Stimulated activated naive CD8-positive, alpha-beta T cell treated with anti-CD3 and anti-CD28 coated beads, Interleukin-15, amount 100 ng/mL, for 72 hours (primary cell): ENCODE results near the gene RAPGEF3.

Source experiments
- ATAC-seq: fragments of 150-1000 bp; cut with Tn5 transposase; 2 replicates; pipeline ENCODE4 v1.10.0; 2021; ENCODE audit warnings: mild to moderate bottlenecking, moderate library complexity
- DNase-seq, 2 donors: peaks; one replicate each; pipeline ENCODE4 v3.0.0; 2021 to 2022
- H3K27ac Mint-ChIP-seq, 2 donors: one replicate each; pipeline ENCODE4 v1.8.0; 2022; ENCODE audit warnings: mild to moderate bottlenecking in 2 of 2, mixed read lengths in 2 of 2, moderate library complexity in 2 of 2
- H3K27me3 Mint-ChIP-seq: one replicate; pipeline ENCODE4 v1.8.0; 2022; ENCODE audit warnings: mixed read lengths
- H3K4me1 Mint-ChIP-seq: one replicate; pipeline ENCODE4 v1.8.0; 2022; ENCODE audit warnings: mild to moderate bottlenecking, mixed read lengths
- H3K4me3 Mint-ChIP-seq, 2 donors: one replicate each; pipeline ENCODE4 v1.8.0; 2022; ENCODE audit warnings: mild to moderate bottlenecking in 2 of 2, mixed read lengths in 2 of 2, moderate library complexity in 1 of 2
- H3K9me3 Mint-ChIP-seq, 2 donors: one replicate each; pipeline ENCODE4 v1.8.0; 2022; ENCODE audit warnings: mixed read lengths in 2 of 2

RAPGEF3 gene

DNA sequence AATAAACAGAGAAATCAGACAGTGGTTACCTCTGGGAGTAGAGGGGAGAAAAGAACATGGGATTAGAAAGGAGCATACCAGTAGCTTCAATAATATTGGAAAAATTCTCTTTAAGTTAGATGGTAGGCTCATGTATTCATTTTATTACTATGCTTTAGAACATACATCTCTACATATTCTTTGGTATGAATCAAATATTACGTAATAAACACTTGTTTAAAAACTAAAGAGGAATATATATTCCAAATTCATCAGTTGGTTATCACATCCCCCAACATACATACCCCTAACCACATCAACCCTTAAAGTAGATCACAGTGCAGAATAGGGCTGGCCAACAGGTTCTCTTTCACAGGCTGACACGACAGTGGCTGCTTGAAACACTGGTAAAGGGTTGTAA is 58.4 kb downstream of the RAPGEF3 start:
- DNase-seq: no peak
- Mint-ChIP-seq H3K27ac (no peak overlapping the region), H3K4me3 (no peak overlapping the region), H3K27me3 (no peaks in the 10 kb centered on the region), H3K4me1 (peaks cover 19% of the 10 kb centered on the region), H3K9me3 (no peaks in the 10 kb centered on the region)
- no peak for ATAC-seq

DNA sequence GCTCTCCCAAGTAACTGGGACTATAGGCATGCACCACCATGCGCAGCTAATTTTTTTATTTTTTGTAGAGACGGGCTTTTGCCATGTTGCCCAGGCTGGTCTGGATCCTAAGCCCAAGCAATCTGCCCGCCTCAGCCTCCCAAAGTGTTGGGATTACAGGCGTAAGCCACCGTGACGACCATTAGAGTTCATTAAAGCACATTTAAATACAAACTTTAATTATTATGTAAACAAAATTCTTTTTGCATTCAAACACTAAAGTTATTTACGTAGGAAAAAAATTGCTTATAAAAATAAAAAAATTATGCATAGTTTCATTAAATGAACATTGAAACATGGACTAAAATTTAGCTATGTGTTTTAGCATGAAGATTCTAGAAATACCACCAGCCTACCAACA is 60.0 kb downstream of the RAPGEF3 start:
- Mint-ChIP-seq H3K4me3 (no peak overlapping the region), H3K9me3 (no peaks in the 10 kb centered on the region), H3K27me3 (no peaks in the 10 kb centered on the region), H3K27ac (peak overlapping the region in 1 of 2 donors; percentile 61), H3K4me1 (peaks cover 5% of the 10 kb centered on the region)
- no peak for DNase-seq
- ATAC-seq: no peak

- DNase-seq (no peak), ATAC-seq (no peak)
- no peak overlapping the region for H3K27ac Mint-ChIP-seq
- H3K27me3 Mint-ChIP-seq: no peaks in the 10 kb centered on the region
- H3K4me1 Mint-ChIP-seq: no peaks in the 10 kb centered on the region
- H3K9me3 Mint-ChIP-seq: no peaks in the 10 kb centered on the region
- no peak overlapping the region for H3K4me3 Mint-ChIP-seq
Measured at GRCh38 chr12:47698055-47698454, 60.6 kb downstream of the RAPGEF3 start.

DNA sequence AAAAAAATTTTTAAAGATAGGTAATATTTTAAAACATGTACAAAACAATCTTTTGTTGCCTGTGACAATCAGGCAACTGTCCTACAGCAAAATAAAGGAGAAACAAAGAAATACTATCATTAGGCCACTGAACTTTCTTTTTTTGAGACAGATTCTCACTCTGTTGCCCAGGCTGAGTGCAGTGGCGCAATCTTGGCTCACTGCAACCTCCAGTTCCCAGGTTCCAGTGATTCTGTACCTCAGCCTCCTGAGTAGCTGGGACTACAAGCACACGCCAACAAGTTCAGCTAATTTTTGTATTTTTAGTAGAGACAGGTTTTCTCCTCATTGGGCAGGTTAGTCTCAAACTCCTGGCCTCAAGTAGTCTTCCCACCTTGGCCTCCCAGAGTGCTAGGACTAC is 69.5 kb downstream of the RAPGEF3 start:
- ATAC-seq (no peak), DNase-seq (no peak)
- Mint-ChIP-seq H3K4me1 (no peaks in the 10 kb centered on the region), H3K27me3 (no peaks in the 10 kb centered on the region), H3K9me3 (no peaks in the 10 kb centered on the region), H3K4me3 (no peak overlapping the region), H3K27ac (no peak overlapping the region)

DNA sequence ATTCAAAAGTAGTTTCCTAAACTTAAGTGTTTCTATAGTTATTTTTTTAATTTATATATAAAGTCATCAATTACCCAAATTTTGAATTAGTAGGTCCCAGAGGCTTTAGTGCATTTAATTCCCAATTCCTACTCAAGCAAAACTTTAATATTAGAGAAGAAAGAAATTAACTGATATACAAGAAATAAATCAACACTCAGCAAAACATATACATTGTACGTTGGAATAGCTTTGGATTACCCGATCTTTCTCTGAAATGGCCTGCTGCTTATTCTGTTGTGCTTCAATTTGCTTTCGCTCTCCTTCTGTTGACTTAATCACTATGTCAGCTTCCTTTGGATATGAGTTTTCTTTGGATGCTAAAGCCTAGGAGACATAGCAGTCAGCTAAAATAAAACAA is 71.0 kb downstream of the RAPGEF3 start:
- peaks cover 11% of the 10 kb centered on the region for H3K4me1 Mint-ChIP-seq
- no peaks in the 10 kb centered on the region for H3K27me3 Mint-ChIP-seq
- no peaks in the 10 kb centered on the region for H3K9me3 Mint-ChIP-seq
- H3K4me3 Mint-ChIP-seq: no peak overlapping the region
- ATAC-seq (no peak), DNase-seq (no peak)
- no peak overlapping the region for H3K27ac Mint-ChIP-seq

DNA sequence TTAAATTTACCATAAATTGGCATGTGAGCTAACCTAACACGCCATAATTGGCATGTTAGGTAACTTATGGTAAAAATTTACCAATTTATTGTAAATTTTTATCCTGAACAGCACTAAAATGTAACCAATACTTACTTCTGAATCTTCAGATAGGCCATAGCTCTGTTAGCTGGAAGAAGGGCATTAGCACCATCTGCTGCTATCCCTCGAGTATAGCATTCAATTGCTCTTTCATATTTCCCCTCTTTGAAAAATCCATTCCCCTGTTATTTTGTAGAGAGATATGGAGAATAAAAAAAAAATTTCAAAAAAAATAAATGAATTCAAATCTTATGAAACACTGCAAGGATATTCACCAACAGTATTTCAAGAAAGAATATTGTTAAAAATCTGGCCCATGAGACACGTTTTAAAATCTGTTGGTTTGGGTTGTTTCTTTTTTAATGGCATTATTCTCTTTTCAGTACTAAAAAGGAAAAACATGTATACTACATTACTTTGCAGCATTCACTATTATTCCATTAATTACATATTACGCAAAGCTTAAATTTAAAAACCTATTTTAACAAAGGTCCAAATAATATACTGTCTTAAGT is 71.9 kb downstream of the RAPGEF3 start:
- Mint-ChIP-seq H3K27ac (no peak overlapping the region), H3K4me3 (no peak overlapping the region)

More for the DNA sequence above, 71.9 kb downstream of the RAPGEF3 start:
- ATAC-seq: no peak
- Mint-ChIP-seq H3K4me1 (peaks cover 12% of the 10 kb centered on the region), H3K9me3 (no peaks in the 10 kb centered on the region), H3K27me3 (no peaks in the 10 kb centered on the region)
- DNase-seq: no peak
